ENCODE results near the gene SLC31A1. TPM values are rescaled to one million over a fixed set of nuclear protein-coding genes. Genes with fewer than 3 reads are reported as not detected.
"Not testable (repeated sequence)": the region's sequence is repeated elsewhere in the genome, so short reads cannot be mapped to it uniquely, and the experiment has no call there.

SLC31A1 gene
- total RNA-seq, 4 donors from 2014 or later = 0.51 to 20.6 (median 10.6) TPM

GRCh38 chr9:113246928-113247327 lies 25.6 kb downstream of the SLC31A1 start:
- Histone ChIP-seq H3K36me3 (no peaks in the 10 kb centered on the region), H3K4me3 (no peak overlapping the region), H3K9me3 (no peaks in the 10 kb centered on the region), H3K27me3 (no peaks in the 10 kb centered on the region), H3K4me1 (no peaks in the 10 kb centered on the region), H3K27ac (no peak overlapping the region)
- TF ChIP-seq POLR2A (IDR thresholded peaks at IDR 0.05) = no peak
- TF ChIP-seq CTCF (IDR thresholded peaks at IDR 0.05) = no peak
- DNase-seq = no peak
- intact Hi-C loops (cut with DNase I; ENCODE audit: low total_unique reads) = no loop called here

- Histone ChIP-seq H3K4me3 (no peak overlapping the region), H3K36me3 (no peaks in the 10 kb centered on the region), H3K9me3 (no peaks in the 10 kb centered on the region), H3K4me1 (no peaks in the 10 kb centered on the region), H3K27me3 (no peaks in the 10 kb centered on the region), H3K27ac (no peak overlapping the region)
- TF ChIP-seq CTCF (IDR thresholded peaks at IDR 0.05) (no peak), POLR2A (IDR thresholded peaks at IDR 0.05) (no peak)
- no peak for DNase-seq
- intact Hi-C loops (cut with DNase I; ENCODE audit: low total_unique reads) = no loop called here
Measured at GRCh38 chr9:113247640-113248039, 26.3 kb downstream of the SLC31A1 start.

- DNase-seq; H3K27me3 ChIP-seq; H3K27ac ChIP-seq; intact Hi-C loops (cut with DNase I; ENCODE audit: low total_unique reads); H3K4me1 ChIP-seq; H3K4me3 ChIP-seq; H3K36me3 ChIP-seq; H3K9me3 ChIP-seq: not testable (repeated sequence)
Measured at GRCh38 chr9:113249661-113250060, 28.3 kb downstream of the SLC31A1 start.

GRCh38 chr9:113250807-113251206 lies 29.5 kb downstream of the SLC31A1 start:
- H3K4me3 ChIP-seq = no peak overlapping the region
- H3K27me3 ChIP-seq = no peaks in the 10 kb centered on the region
- intact Hi-C loops (cut with DNase I; ENCODE audit: low total_unique reads) = no loop called here
- H3K9me3 ChIP-seq = no peaks in the 10 kb centered on the region
- no peaks in the 10 kb centered on the region for H3K36me3 ChIP-seq
- no peak for TF ChIP-seq CTCF (IDR thresholded peaks at IDR 0.05)
- no peak for TF ChIP-seq POLR2A (IDR thresholded peaks at IDR 0.05)
- DNase-seq = no peak
- no peaks in the 10 kb centered on the region for H3K4me1 ChIP-seq
- no peak overlapping the region for H3K27ac ChIP-seq

- no peaks in the 10 kb centered on the region for H3K9me3 ChIP-seq
- TF ChIP-seq CTCF (IDR thresholded peaks at IDR 0.05) (no peak), POLR2A (IDR thresholded peaks at IDR 0.05) (no peak)
Measured at GRCh38 chr9:113254991-113255390, 33.6 kb downstream of the SLC31A1 start.

GRCh38 chr9:113255438-113255837 lies 34.1 kb downstream of the SLC31A1 start:
- Histone ChIP-seq H3K36me3 (no peaks in the 10 kb centered on the region), H3K27me3 (no peaks in the 10 kb centered on the region), H3K4me3 (no peak overlapping the region), H3K9me3 (no peaks in the 10 kb centered on the region), H3K4me1 (no peaks in the 10 kb centered on the region), H3K27ac (no peak overlapping the region)
- TF ChIP-seq CTCF (IDR thresholded peaks at IDR 0.05) (no peak), POLR2A (IDR thresholded peaks at IDR 0.05) (no peak)
- DNase-seq = no peak
- intact Hi-C loops (cut with DNase I; ENCODE audit: low total_unique reads) = no loop called here

More at GRCh38 chr9:113254991-113255390, 33.6 kb downstream of the SLC31A1 start:
- Histone ChIP-seq H3K27me3 (no peaks in the 10 kb centered on the region), H3K27ac (no peak overlapping the region), H3K4me1 (no peaks in the 10 kb centered on the region), H3K36me3 (no peaks in the 10 kb centered on the region), H3K4me3 (no peak overlapping the region)
- no peak for DNase-seq
- intact Hi-C loops (cut with DNase I; ENCODE audit: low total_unique reads) = no loop called here
